ENCODE results near the gene RAB11FIP3.
"Not testable (repeated sequence)": the region's sequence is repeated elsewhere in the genome, so short reads cannot be mapped to it uniquely, and the experiment has no call there.

RAB11FIP3 gene

DNA sequence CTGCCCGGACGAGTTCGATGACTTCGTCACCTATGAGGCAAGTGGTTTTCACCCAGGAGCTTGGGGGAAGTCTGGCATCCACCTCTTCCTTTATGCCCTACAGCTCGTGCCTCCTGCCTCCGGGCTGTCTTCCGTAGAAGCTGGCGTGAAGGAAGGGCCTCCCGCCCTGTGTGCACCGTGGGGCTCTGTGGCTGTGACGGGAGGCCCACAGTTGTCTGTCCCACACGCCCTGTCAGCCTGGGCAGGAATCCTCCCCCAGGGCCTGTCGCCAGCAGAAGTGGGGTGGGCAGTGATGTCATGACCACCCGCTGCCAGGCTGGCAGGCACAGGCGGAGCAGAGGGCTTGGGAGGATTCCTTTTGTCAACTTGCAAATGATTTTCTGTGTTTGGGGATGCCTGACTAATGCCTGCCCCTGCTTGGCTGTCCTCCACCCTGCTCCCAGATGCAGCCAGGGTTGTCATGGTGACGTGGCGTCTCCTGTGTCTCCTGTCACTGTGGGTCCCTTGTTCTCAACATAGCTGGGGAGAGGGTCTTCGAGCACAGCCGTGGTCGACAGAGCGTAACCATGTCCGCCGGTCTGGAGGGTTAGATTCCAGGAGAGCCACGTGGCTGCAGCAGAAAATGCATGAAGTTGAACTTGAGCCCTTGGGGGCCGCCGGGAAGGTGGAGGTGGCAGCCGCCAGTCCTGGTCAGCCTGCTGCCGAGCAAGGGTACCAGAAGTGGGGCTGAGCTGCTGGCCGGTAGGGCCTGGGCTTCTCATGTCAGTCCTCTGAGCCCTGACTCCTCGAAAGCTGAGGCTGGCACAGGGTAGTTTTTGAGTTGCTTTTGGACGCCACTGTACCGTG is 46.1 kb downstream of the RAB11FIP3 start:
- DNase-seq (ENCODE audit: insufficient read length, low spot score) (no peak), FAIRE-seq (no peak)
- TF ChIP-seq, protein P1, sequence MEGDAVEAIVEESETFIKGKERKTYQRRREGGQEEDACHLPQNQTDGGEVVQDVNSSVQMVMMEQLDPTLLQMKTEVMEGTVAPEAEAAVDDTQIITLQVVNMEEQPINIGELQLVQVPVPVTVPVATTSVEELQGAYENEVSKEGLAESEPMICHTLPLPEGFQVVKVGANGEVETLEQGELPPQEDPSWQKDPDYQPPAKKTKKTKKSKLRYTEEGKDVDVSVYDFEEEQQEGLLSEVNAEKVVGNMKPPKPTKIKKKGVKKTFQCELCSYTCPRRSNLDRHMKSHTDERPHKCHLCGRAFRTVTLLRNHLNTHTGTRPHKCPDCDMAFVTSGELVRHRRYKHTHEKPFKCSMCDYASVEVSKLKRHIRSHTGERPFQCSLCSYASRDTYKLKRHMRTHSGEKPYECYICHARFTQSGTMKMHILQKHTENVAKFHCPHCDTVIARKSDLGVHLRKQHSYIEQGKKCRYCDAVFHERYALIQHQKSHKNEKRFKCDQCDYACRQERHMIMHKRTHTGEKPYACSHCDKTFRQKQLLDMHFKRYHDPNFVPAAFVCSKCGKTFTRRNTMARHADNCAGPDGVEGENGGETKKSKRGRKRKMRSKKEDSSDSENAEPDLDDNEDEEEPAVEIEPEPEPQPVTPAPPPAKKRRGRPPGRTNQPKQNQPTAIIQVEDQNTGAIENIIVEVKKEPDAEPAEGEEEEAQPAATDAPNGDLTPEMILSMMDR (IDR thresholded peaks at IDR 0.05; ENCODE audit: insufficient read depth, missing control alignments): no peak

DNA sequence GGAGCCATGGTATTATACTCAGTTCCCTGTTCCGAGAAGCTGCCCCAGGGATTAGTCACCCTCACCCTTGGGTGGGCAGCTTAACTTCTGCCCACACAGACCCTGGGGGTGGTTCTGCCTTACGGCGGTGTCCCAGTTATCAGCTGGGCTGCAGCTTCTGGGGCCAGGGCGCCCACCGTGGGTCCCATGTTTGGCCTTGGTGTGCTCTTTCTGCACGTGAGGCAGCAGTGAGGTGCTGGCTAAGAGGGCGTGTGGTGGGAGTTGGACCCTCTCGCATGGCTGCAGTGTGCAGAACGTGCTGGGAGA is 46.7 kb downstream of the RAB11FIP3 start:
- DNase-seq (ENCODE audit: insufficient read length, low spot score) (no peak), FAIRE-seq (no peak)

DNA sequence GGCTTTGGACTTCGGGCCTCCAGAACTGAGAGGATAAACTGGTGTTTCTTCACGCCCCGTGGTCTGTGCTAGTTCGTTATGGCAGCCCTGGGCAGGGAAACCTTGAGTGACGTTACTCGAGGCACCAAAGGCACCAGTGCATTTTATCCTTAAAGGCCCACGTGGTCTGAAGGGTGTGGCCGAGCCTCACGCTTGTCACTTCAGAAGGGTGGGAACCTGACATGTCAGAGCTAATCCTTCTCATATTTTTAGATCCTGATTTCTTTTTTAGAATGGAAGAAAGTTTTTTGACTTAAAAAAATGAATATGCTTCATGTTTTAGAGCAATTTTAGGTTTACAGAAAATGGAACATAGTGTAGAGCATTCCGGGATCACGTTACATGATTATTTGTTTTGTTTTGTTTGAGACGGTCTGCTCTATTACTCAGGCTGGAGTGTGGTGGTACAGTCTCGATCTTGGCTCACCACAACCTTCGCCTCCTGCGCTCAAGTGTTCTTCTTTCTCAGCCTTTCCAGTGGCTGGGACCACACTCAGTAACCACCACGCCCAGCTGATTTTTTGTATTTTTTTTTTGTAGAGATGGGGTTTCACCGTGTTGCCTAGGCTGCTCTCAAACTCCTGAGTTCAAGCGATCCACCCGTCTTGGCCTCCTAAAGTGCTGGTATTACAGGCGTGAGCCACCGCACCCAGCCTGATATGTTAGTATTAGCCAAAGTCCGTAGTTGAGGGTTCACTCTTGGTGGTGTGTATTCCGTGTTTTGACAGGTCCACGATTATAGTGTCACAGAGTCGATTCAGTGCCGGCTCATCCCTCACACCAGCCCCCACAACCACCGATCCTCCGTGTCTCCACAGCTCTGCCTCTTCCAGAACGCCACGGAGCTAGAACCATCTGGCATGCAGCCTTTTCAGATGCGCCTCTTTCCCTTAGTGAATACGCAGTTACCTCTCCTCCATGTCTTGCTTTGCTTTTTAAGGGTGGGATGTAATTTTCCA is 47.9 kb downstream of the RAB11FIP3 start:
- TF ChIP-seq, protein P1 (IDR thresholded peaks at IDR 0.05; ENCODE audit: insufficient read depth, missing control alignments): no peak
- no peak for DNase-seq (ENCODE audit: insufficient read length, low spot score)
- FAIRE-seq: no peak

More for the DNA sequence above, 46.7 kb downstream of the RAB11FIP3 start:
- TF ChIP-seq, protein P1 (IDR thresholded peaks at IDR 0.05; ENCODE audit: insufficient read depth, missing control alignments): no peak

DNA sequence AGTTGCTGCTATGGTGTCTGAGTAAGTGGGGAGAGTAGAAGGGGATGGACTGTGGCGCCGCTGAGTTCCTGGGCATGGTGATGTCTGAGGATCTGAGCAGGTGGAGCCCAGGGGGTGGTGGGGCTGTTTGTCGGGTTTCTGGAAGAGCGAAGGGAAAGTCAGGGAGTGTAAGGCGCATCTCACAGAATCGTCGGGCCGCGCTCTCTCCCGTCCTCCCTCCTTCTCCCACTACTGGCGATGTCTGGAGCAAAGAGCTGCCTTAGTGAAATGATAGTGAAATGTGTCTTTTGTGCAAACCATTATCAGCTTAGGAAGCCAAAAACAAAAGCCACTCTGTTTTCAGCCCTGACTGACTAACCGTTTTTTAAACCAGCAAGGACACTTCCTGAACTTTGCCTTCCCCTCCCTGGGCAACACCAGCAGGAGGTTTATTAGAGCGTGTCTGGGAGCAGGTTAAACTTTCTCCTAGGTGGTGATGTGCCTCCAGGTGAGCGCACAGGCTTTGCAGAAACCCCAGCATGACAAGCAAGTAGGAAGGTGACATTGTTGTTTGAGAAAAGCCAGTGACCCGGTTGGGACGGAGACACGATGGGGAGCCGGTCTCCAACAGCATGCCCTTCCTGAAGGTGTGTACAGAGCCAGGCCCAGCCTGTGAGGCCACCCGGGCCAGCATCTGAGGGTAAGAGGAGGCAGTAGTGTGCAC is 49.1 kb downstream of the RAB11FIP3 start:
- FAIRE-seq (no peak), DNase-seq (ENCODE audit: insufficient read length, low spot score) (no peak)
- TF ChIP-seq, protein P1 (IDR thresholded peaks at IDR 0.05; ENCODE audit: insufficient read depth, missing control alignments): no peak

DNA sequence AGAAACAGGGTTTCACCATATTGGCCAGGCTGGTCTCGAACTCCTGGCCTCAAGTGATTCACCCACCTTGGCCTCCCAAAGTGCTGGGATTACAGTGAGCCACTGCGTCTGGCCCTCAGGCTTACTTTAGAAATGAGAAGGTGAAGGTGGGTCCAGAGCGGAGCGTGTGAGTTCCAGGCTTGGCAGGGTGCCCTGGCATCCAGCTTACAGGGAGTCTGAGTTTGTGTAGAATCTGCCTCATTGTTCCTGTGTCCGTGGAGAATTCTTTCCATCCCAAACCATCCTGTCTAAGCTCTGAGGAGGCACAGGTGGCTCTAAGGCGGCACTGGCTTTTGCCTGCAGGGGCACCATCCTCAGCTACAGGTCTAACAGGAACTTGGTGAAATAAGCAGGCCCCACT is 50.6 kb downstream of the RAB11FIP3 start:
- FAIRE-seq: no peak
- no peak for DNase-seq (ENCODE audit: insufficient read length, low spot score)
- TF ChIP-seq, protein P1 (IDR thresholded peaks at IDR 0.05; ENCODE audit: insufficient read depth, missing control alignments): no peak

DNA sequence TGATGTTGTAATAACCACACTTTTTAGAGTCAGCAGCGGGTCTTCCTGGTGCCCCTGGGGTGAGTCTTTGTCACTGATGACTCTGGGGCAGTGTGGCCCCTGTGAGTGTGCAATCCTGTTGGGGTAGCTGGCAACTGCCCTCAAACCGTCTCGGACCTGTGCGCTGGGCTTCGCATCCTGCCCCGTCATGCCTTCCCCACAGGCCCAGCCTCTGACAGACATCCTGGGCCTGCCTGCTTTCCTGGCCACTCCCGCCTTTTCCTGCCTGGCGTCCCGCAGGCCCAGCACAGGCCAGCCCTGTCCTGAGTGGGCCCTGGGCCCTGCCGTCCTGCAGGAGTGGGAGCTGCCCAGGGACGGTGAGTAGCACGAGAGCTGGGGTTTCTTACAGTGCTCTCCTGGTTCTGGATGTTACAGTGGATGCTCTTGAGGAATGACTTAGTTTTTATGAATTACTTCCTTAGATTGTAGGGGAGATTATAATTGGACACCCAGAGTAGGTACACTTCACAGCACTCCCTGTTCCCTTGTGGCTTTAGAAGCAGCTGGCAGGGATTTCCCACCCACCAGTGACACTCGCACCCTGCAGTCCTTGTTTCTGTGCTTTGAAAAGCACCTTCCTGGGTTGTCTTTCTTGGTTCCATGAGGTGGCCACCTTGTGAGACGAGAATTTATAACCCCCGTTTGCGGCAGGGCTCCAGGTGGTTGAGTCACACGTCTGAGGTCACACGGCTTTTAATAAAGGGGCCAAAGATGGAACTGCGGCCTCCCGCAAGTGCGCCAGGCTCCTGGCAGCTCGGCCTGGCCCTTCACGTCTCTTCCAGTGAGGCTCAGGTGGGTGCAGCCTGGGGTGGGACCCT is 52.1 kb downstream of the RAB11FIP3 start:
- no peak for FAIRE-seq
- TF ChIP-seq, protein P1 (IDR thresholded peaks at IDR 0.05; ENCODE audit: insufficient read depth, missing control alignments): no peak
- no peak for DNase-seq (ENCODE audit: insufficient read length, low spot score)

DNA sequence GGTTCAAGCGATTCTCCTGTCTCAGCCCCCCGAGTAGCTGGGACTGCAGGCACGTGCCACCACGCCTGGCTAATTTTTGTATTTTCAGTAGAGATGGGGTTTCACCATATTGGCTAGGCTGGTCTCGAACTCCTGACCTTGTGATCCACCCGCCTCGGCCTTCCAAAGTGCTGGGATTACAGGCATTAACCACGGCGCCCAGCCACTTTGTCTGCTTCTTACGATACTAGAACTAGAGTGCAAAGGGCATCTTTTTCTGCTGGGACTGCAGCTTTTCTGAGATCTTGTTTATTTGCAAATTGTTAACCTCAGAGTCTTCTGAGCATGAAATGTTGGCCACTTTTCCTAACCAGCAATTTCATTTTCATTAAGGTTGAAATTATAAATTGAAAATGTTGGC is 52.8 kb downstream of the RAB11FIP3 start:
- FAIRE-seq; DNase-seq (ENCODE audit: insufficient read length, low spot score): not testable (repeated sequence)
